GM19035 (cell line): ENCODE measurements around the gene EEF1AKMT1.
"Not testable (repeated sequence)": the region's sequence is repeated elsewhere in the genome, so short reads cannot be mapped to it uniquely, and the experiment has no call there.

ENCODE experiments used
- ATAC-seq: cut with Tn5 transposase; IDR thresholded peaks from one replicate; pipeline ENCODE4 v1.9.1; 2021; ENCODE audit not compliant: unreplicated experiment

EEF1AKMT1 gene

DNA sequence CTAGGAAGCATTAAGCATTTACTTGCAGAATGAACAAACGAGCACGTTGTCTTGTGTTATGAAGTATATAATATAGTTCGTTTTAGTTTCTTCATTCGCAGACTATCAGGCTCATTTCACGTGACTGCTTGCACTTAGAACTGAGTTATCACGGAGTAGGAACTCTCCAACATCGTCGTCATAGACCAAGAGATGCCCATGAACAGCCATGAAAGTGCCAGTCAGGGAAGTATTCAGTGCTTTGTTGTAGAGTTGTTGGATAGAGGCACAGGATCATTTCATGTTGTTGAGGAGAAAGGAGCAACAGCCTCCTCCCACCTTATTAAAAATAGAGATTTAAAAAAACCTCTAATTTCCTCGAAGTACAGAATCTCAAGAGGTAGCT is 71.2 kb downstream of the EEF1AKMT1 start:
- ATAC-seq = no peak

DNA sequence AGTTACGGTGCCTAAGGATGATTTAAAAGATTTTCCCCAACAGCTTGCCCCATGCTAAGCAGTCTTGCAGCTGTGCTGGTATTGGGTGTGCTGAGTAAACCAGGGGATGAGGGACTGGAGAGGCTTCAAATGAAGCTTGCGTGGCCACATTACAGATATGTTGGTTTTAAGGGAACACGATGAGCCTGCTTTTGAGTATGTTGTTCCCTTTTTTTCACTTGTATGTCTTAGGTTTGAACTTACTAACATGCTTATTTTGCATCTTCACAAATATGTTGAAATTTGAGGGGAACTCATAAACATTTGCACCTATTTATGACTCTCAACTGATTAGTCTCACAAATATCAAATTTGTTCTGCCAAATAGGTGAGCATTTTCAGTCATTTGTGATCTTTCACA is 72.3 kb downstream of the EEF1AKMT1 start:
- no peak for ATAC-seq

DNA sequence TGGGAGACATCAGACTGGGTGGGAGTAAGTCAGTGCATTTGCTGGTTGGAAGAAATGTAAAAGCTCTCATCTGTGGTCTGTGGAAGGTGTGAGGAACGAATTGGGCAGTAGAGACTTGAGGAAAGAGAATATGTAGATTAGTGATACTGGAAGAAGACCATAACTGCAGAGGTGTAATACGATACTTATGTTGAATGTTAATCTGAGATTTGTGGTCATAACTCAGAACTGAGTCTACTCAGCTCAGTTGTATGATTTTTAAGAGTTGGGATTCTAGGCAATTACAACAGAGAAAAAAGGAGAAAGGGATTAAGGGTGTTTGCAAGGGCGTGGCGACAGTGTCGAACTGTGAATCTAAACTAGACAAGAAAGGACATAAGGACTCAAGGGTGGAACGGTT is 73.5 kb downstream of the EEF1AKMT1 start:
- no peak for ATAC-seq

DNA sequence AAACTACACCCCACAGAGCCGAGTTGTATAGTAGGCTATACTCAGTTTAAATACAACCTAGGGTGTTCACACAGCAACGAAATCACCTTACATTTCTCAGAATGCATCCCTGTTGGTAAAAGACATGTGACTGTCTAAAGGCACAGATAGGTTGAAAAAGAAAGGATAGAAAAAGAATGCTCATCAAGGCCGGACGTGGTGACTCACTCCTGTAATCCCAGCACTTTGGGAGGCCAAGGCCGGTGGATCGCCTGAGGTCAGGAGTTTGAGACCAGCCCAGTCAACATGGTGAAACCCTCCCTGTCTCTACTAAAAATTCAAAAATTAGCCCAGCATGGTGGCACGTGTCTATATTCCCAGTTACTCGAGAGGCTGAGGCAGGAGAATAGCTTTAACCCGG is 74.0 kb downstream of the EEF1AKMT1 start:
- ATAC-seq = no peak

DNA sequence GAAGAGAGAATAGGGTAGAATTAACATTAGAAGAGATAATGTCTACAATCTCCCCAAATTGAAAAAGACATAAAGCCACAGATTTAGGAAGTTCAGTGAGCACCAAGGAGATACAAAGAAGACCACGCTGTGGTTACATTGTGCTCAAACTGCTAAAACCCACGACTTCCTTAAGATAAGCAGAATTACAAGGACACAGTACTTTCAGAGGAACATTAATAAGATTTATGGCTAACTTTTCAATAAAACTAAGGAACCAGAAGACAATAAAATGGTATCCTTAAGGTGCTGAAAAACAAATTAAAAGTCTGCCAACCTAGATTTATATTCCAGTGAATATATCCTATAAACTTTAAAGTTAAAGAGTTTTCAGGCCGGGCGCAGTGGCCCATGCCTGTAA is 77.7 kb downstream of the EEF1AKMT1 start:
- no peak for ATAC-seq

DNA sequence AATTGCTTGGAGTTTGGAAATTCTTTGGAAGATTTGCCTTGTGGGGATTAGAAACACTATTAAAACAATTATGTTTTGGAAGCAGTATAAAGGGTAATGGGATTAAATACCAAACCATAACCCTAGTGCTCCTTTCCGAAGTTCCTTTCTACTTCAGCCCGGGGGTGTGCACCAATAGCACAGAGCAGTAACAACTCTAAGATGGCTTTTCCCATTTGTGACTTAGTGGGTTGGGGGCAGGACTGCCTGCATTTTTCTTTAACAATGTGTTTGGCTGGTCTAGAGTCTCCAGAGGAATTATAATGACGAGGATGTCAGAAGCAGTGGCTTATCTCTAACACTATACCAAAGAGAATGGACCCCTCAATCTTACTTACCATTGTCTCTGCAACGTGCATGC is 82.1 kb downstream of the EEF1AKMT1 start:
- no peak for ATAC-seq

DNA sequence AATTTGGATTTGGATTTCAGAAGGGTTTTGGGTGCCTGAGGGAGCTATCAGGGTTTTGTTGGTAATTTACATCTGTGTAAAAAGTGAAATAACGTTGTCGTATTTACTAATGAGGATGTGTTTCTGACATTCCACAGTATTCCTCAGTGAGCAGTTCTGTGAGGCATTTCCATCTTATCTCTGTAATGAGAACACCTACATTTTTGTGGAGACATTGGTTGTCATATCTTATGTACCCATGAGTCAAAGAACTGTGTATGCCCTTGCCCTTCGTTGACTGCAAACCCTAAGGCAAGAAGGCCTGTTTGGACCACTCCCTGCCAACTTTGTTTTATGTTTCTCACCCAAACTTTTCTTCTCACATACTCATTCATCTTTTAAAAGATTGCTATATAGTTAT is 84.5 kb downstream of the EEF1AKMT1 start:
- ATAC-seq = no peak

DNA sequence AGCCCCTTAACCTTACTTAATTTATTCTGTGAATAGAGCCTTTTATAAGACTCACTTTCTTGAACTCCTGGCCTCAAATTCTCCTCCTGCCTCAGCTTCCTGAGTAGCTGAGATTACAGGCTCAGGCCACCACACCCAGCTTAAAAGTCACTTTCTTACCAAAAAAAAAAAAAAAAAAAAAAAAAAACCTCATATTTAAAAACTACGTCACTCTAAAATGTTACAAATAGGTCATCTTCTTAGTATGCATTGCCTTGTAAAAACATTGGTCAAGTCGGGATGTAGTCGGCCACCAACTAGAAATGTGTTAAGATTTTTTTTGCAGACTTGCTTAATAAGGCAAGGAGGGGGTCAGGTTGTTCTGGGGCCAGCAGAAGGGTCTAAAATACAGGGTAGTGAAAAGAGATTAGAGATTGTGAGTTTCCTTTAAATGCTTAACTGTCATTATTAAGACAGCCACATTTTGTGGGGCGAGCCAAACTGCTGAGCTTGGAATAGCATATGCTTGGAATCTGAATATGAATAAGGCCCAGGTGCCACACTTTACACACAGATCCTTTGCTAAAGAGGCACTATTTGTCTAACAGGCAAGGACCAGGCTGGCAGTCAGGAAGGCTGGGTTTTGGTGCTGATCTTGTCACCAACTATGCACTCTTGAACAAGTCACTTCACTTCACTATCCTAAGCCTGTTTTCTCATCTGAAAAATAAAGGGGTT is 86.7 kb downstream of the EEF1AKMT1 start:
- no peak for ATAC-seq

DNA sequence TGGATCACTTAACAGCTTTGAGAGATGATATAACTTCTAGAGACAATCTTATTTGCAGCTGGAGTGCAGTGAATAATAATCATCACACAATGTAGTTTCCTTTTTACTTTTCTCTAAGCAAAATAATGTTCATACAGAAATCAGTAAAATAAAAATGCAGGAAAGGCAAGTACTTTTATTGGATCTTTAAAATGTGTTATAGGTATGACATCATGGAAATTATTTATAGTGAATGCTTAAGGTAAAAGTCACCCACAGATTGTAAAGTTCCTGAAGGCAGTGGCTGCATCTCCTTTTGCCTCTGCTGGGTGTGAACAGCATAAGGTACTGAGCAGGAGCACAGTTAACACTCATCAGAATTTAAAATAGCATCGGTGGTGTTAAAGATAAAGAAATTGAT is 87.6 kb downstream of the EEF1AKMT1 start:
- no peak for ATAC-seq

DNA sequence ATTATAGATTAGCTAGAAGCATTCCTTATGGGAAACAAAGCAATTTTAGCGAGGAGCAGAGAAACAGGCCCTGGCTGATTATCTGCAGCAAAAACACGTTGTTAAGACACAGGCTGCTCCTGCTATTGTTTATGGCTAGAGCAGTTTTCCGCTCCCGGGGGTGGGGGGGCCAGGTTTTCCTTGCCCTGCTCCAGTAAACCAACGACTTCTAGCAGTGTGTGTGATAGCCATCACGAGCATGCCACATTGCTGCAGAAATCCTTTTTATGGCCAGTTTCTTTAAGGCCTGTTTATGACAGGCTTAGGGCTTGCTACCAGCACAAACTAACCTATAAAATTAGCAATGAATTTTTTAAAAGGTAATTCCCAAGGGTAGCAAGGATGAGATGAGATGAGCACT is 88.7 kb downstream of the EEF1AKMT1 start:
- ATAC-seq = no peak

DNA sequence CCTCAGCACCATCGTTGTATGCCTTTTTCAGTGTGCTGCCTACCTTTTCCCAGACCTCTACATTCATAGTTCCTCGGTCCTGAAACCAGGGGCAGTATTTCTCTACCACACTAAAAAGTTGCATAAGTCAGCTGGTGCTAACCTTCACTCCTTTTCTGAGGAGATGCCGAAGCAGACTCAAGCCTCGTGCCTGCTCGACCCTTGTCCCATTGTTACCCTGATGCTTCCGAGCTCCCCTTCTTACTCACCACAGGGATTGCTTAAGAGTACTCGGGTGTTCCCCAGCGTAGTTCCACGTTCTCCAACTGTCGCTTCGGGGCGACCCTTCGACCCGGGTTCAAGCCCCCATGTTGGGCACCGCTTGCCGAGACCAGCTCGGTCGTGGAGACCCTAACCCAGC is 89.2 kb downstream of the EEF1AKMT1 start:
- ATAC-seq = no peak

DNA sequence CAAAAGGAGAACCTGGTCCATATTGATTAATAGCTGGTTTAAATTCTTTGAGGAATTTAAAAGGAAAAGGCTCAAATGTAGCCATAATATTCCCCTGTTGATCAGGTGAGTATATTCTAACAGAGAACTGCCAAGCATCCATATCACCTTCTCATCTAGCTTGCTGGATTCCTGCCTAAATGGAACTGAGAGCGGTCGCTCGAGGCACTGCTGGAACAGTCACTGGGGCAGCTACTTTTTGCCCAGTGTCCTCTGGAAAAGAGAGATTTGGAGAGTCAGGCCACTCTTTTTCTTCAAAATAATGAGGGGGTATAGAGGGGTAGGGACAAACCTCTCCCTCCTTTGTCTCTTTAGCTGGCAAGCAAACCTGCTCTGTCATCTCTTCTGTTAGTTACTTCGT is 89.7 kb downstream of the EEF1AKMT1 start:
- no peak for ATAC-seq

DNA sequence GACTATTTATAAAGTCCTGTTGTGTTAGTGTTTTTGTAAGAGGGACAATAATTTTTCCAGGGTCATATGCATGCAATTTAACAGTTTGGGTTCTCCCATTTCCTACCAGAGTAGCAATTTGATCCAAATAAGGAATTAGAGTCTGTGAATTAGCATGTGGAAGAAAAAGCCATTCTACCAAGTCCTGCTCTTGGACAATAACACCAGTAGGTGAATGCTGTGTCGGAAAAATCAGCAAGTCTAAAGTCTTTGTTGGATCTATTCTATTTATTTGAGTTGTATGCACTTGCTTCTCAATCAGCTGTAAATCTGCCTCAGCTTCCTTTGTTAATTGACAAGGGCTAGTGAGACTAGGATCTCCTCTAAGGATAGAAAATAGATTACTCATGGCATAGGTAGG is 91.7 kb downstream of the EEF1AKMT1 start:
- no peak for ATAC-seq

DNA sequence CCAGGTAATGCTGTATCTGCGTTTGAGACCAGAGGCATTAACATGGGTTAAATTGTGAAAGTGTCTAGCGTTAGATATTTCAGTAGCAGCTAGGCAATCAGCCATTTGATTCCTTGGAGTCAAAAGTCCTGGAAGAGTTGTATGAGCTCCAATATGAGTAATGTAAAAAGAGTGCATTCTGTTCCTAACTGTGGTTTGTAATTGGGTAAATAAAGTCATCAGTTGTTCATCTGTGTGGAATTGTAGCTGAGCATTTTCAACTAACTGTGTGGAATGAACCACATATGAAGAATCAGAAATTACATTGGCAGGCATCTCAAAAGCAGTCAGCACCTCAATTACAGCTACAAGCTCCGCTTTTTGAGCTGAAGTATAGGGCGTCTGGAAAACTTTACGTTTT is 92.3 kb downstream of the EEF1AKMT1 start:
- not testable (repeated sequence) for ATAC-seq

DNA sequence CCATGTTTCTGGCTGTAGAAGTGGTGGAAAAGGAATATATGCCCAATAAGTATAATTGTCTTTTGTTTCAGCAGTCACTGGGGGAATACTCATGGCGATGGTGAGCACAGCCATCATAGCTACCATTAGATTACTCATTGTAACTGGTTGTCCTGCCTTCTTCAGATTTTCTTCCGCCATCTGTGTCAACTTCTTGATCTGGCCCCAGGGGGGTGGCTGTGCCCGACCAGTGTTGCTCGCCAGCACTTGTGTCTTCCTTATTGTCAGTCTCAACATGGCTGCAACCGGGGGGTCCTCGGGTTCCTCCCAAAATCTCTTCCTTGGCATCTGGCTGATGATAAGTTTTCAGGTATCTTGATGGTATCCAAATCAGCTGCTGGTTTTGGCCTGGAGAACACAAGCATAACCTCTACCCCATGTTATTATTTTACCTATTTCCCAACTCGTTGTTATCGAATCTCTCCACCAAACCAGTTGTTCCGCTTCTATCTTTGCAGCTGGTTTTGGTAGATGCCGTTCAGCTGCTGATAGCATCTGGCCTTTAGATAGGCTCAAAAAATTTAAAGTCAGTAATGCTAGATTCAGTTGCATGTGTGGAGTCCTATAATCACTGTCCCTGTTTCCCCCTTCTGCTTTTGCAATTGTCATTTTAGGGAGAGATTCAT is 93.2 kb downstream of the EEF1AKMT1 start:
- no peak for ATAC-seq

DNA sequence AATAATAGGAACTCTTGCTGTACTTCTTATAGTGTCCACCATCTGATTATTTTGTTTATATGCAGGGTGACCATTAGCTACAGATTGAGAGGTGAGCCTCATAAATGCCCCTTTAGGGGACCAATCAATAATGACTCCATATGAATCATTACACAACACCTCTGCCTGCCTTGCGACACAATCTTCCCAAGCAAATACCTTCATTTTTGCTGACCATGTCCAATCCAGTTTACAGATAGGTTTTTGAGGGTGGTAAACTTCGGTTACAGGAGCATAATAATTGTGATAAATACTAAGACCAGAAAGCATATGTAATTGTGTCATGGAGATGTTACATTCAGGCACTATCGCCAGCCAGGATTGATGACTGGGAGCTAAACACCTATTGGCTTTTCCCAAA is 93.9 kb downstream of the EEF1AKMT1 start:
- no peak for ATAC-seq
